Activated CD4-positive, CD25-positive, alpha-beta regulatory T cell treated with anti-CD3 and anti-CD28 coated beads, Interleukin-2, amount 50 U/mL, for 72 hours (primary cell): ENCODE results near the gene AAMP.
A peak's percentile ranks its signal among the peaks of the same experiment; 100 is the strongest.
"Not testable (repeated sequence)": the region's sequence is repeated elsewhere in the genome, so short reads cannot be mapped to it uniquely, and the experiment has no call there.

Experiments
- DNase-seq: peaks from one replicate; pipeline ENCODE4 v3.0.0; 2021

Gene AAMP

DNA sequence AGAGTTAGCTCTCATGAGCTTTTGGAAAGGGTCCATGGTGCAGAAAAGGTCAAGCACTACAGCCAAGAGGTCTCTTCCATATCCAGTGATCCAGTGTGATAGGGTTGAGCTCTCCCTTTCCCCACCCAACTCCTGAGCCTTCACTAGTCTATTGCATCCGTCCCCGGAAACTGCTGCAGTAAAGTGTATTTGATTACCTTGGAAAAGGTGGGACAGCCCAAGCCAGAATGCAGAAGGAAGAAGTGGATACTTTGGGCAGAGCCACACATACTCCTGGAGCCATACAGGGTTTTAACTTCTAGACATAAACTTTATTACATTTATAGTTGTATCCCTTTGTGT lies 3.9 kb upstream of the AAMP start:
- no peak for DNase-seq

DNA sequence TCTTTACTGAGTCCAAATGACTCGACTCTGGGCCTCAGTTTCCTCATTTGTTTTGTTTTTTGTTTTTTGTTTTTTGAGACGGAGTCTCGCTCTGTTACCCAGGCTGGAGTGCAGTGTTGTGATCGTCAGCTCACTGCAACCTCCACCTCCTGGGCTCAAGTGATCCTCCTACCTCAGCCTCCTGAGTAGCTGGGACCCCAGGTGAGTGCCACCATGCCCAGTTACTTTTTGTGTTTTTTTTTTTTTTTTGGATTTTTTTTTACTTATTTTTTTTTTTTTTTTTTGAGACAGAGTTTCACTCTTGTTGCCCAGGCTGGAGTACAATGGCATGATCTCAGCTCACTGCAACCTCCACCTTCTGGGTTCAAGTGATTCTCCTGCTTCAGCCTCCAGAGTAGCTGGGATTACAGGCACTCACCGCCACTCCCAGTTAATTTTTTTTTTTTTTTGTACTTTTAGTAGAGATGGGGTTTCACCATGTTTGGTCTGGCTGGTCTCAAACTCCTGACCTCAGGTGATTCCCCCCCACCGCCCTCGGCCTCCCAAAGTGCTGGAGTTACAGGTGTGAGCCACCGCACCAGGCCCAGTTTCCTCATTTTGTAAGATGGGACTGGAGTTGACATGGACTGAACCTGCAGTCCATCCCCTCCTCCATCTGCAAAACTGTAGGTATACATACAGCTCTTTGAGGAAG lies 3.4 kb upstream of the AAMP start:
- DNase-seq: not testable (repeated sequence)

DNA sequence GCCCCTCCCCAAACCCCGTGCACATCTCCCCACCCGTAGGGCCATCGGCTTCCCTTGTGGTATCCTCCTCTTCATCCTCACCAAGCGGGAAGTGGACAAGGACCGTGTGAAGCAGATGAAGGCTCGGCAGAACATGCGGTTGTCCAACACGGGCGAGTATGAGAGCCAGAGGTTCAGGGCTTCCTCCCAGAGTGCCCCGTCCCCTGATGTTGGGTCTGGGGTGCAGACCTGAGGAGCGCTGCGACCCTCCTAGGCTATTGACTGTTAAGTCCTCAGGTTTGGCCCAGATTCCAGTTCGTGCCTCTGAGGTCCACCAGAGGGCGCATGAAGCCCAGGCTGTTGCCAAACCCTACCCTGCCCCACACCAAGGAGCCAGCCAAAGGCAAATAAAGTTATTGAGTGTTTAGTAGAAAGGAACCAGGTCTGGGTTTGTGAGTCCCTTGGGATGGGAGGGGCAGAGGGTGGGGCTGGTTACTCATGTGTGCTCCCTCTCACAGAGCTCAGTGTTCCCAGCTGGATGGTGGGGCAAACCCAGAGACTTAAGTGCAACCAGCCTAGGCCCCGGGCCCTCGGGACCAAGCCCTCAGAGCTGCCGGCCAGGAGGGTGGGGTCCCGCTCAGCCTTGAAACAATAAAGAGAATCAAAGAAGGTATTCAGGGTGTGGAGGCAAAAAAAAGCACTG lies 2.7 kb upstream of the AAMP start:
- peak; percentile 69 for DNase-seq

DNA sequence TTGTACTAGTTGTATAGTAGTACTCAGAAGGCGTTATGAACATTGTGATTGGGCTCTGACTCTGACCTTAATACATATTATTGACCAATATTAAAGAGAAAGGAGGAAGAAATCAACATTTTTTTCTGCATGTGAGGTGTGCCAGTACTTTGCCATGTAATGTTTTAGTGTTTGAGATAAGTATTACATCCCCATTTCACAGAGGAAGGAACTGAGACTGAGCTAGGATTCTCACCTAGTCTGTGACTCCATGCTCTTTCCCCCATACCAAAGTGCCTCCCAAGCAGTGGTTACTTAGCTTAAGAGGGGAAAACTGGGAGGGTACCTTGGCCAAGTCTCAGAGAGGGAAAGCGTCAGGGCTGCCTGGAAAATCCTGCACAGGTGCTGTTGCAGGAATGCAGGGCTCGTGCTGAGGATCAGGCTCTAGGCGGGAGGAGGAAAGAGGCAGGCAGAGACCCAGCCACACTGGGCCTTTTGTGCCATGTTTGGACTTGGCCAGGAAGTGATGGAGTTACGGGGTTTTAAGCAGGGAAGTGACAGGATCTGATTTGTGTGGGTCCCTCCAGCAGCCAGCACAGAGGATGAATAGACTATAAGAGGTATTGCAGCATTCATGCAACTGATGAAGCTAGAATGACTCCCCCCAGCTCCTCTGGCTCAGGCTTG lies 2.1 kb upstream of the AAMP start:
- no peak for DNase-seq

DNA sequence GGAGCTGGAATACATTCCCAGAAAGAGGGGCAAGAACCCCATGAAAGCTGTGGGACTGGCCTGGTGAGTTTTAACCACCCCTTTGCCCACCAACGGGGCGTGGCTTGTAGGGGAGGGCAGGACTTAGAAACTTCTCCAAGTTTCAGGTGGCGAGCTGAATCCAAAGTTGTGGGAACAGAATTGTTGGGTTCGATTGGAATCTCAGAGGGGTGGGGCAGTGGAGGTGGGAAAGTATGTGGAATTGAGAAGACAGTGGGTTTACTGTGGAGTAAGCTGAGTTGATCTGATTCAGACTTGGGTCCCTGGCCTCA lies 1.5 kb upstream of the AAMP start:
- no peak for DNase-seq

DNA sequence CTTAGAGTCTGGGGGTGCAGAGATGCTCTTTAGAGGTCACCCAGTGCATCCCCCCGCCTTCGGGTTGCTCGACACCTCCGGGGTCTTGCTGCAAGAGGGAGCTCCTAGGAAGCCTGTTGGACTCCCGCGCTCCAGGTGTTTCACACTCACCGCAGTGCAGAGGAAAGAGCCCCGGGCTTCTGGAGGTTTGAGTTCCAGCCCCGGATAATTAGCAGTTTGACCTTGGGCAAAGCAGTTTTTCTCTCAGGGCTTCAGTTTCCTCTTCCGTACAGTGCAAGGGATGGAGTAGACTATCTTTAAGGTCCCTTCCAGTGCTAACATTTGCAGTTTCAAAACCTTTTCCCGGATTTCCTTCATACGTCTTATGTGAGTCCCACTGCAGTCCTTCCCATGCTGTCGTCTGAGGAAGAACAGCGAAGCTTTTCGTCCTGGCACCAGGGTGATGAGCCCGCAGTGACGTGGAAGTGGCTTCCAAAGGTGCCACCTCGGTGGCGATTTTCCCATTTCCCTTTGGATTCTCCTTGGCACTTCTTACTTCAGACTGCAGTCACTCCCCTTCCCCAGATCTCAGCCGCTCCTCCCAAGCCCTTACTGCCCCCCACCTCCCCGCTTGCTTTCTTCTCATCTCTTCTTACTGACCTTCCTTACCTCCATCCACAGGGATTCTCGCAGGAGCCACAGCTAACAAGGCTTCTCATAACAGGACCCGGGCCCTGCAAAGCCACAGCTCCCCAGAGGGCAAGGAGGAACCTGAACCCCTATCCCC lies 967 bp upstream of the AAMP start:
- DNase-seq: no peak

DNA sequence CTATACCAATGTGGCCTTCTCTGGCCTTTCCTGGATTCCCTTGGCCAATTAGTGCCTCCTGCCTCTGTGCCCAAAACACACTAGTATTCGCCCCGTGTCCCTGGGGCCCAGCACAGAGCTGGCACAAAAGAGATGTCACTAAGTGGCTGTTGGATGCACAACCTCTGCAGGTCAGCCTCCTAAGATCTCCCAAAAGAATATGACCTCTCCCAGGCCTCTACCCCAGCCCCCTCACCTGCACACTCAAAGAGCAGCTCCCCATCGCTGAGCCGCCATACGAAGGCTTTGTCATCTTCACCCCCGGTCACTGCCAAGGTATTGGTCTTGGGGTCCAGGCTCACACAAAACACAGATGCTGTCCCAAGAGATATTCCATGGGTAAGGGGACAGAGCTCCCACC lies 2.7 kb downstream of the AAMP start:
- DNase-seq: no peak

DNA sequence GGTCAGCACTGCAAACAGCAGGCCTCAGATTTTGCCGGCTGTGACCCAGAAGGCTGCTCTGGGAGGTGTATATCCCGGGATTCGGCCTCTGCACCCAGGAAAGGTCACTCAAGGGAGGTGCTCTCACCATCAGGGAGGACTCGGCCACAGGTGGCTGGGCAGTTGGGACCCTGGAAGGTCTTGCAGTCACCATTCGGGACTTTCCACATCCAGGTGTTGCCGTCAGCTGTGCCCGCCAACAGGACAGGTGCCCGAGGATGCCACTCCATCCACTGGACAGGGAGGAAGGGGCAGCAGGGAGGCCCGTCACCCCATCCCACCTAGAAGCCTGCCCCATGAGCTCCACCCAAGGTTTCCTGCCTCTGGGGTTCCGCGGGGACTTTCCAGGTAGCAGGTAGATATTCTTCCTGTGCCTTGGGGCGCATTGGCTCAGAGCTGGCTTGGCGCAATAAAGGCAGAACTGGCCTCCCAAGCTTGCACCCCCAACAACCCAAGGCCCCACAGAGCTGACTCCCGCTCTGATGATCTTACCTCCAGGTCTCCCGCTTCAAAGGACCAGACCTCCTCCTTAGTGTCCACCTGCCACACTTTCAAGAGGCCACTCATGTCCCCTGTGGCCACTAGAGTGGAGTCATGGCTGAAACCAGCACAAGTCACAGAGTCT lies 3.5 kb downstream of the AAMP start:
- no peak for DNase-seq

DNA sequence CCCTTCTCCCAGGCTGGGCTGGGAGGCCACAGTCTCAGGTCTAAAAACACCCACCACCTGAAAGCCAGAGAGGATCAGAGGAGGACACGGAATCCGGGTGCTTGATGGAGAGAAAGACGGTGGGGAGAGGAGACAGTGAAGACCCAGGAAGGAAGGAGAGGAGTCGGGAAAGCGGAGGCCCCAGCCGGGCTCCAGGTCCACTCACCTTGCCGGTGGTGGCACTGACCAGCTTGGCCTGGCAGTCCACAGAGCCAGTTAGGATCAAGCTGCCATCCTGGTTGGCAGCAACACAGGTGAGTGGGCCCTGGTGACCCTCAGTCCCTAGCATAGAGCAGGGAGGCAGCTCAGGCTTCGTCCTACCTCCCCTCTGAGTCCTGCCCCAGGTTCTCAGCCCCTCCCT lies 4.3 kb downstream of the AAMP start:
- no peak for DNase-seq

DNA sequence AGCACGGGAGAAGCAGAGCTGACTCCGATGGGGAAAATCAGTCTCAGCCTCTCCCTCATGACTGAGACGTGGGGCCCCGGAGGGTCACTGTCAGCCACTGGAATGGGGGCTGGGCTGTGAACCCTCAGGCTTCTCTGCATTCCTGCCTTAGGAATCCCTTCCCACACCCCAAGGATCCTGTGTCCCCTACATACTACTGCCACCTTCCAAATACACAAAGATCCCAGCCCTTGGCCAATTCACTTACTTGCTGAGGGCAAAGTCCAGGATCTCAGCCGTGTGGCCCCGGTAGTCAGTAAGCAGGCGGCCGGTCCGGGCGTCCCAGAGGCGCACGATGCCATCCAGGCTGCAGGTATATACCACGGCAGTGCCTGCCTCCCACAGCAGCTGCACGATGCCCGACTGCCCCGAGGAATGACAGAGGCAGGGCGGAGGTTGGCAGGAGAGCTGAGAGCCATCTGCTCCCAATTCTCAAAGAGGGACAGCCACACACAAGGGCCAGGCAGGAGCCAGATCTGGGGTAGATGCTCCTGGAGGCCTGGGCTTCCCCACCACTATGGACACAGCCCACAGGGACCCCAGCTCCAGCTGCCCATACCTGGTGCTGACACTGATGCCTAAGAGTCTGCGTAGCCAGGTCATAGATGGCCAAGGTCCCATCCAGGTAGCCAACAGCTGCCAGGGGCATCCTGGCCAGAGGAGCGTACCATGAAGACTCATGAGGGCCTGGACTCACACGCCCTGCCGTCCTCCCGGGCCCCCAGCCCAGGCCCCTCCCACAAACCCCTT lies 5.0 kb downstream of the AAMP start:
- DNase-seq: no peak

DNA sequence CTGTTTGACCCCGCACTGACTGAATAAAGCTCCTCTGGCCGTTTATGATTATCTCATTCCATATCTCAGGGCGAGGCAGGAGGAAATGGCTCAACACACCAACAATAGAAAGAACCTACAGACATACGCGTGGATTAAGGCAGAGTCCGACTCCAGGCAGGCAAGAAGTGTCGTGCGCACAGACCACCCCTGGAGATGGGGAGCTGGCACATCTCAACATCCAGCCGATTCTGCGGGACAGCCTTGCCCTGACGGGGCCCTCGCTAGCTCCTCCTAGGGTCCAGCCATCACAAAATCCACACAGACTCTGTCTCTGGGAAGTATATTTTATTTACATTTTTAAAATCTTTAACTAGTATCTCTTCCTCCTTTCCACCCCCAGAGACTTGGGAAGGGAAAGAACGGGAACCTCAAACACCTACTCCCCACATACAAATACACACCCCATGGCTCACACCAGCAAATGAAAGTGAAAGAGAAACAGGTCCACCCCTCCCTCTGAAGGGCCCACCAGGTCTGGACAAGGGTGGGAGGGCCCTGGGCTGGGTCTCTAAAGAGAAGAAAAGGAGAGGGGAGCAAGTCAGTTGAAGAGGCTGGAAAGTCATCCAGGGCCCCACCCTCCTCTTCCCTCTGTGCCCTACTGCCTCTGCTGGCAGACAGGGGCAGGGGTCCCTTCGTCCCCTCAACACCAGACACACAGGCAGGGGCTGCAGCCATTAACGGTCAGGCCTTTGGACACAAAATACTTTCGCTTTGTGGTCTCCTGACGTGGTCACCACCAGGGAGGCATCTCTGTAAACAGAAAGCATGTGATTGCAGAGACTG lies 5.9 kb downstream of the AAMP start:
- DNase-seq: no peak

DNA sequence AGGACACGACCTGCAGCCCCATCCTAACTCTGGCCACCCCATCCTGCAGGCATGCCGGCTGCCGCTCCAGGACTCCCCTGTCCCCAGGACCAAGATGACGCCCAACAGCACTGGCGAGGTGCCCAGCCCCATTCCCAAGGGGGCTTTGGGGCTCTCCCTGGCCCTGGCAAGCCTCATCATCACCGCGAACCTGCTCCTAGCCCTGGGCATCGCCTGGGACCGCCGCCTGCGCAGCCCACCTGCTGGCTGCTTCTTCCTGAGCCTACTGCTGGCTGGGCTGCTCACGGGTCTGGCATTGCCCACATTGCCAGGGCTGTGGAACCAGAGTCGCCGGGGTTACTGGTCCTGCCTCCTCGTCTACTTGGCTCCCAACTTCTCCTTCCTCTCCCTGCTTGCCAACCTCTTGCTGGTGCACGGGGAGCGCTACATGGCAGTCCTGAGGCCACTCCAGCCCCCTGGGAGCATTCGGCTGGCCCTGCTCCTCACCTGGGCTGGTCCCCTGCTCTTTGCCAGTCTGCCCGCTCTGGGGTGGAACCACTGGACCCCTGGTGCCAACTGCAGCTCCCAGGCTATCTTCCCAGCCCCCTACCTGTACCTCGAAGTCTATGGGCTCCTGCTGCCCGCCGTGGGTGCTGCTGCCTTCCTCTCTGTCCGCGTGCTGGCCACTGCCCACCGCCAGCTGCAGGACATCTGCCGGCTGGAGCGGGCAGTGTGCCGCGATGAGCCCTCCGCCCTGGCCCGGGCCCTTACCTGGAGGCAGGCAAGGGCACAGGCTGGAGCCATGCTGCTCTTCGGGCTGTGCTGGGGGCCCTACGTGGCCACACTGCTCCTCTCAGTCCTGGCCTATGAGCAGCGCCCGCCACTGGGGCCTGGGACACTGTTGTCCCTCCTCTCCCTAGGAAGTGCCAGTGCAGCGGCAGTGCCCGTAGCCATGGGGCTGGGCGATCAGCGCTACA lies 7.0 kb downstream of the AAMP start:
- no peak for DNase-seq

DNA sequence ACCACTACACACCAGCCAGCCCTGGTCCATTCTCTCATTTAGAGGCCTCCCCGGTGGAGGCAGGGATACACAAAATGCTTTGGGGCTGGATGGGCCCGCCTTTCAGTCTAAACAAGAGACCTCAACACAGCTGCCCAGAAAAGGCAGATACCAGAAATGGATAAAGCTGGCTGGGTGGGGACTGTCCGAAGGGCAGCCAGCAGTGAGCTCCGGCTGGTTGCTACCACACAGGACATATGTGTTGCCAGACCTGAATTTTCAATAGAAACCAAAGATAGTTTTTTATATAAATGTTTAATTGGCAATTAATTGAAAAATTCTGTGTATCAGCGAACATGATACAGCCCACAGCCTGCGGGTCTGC lies 7.7 kb downstream of the AAMP start:
- DNase-seq: no peak

DNA sequence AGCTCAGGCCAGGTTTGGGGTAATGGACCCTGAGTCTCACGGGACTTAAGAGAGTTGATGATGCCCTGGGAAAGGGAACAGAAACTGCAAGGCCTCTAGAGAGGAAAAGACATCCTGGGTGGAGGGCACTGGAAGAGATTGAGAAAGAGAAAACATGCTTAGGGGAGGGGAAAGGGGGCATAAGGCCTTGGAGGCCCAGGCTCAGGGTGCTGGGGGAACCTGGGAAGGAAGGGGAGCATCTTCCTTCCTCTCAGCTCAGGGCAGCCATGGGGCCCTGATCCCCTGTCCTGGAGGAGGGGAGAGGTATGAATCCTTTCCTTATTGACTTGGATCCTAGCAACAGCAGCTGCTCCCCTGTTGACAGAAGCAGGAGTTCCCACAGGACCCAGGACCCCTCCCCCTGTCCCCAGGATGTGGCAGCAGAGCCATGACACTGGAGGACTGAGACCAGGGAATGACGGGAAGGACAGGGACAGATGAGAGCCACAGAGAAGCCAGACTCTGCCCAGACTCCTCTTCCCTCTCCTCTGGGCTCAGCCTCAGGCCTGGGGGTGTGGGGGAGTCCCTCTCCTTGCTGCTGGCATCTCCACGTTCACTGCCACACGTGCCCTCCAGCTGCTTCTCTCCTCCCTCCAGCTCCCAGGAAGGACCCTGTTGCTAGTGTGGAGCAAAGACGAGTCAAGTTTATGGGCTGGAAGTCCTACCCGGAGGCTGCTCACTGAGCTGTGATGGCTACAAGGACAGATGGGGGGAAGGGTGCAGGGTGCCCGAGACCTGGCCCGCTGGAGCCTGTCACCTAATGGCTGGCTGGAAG lies 8.3 kb downstream of the AAMP start:
- no peak for DNase-seq

DNA sequence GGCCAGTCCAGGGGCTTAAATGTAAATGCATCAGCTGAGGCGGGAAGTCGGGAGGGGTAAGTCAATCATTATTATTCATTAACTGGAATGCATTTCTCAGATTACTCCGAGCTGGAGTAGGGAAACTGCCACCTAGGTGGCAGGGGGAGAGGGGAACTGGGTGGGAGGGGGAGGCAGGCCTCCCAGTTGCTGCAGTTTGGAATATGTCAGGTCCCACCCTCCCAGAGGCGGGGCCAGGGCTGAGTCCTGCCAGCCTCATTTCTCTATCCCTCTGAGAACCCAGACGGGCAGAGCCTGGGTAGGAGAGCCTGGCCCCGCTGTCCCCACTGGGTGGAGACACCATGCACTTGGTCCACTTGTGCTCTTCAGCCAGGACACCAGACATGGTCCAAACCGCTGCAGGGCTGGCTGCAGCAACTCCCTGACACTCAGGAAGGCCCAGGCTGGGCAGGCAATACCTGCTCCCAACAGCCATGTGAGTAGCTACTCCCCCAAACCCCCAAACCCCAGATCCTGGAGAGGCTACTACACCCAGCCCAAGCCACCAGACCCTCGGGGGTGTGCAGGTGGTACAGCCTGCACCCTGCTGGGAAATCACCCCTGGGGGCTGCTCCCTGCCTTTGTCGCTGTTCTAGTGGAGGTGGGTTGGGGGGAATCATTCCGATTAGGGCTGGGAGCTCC lies 9.1 kb downstream of the AAMP start, which contains the start of gene GPBAR1:
TSS of gene GPBAR1 (plus strand) at position 274 of the 681 bp plus-strand sequence. CDS start 1,710 bp downstream, outside the sequence.
- no peak for DNase-seq

DNA sequence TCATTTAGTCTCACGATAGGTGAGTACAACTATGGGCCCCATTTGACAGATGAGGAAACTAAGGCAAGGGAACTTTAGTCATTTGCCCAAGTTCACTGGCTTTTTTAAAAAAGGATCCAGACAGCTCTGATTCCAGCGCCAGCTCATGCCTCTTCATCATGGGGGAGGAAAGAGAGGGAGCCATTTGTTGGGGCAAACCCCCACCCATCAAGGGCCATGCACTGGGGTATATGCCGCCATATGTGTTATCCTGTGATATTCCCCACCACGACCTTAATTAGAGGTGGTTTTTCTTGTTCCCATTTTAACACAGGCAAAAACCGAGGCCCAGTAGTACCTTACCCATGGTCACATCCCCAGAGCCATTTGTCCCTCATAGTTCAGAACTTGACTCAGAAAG lies 9.8 kb downstream of the AAMP start:
- DNase-seq: no peak

DNA sequence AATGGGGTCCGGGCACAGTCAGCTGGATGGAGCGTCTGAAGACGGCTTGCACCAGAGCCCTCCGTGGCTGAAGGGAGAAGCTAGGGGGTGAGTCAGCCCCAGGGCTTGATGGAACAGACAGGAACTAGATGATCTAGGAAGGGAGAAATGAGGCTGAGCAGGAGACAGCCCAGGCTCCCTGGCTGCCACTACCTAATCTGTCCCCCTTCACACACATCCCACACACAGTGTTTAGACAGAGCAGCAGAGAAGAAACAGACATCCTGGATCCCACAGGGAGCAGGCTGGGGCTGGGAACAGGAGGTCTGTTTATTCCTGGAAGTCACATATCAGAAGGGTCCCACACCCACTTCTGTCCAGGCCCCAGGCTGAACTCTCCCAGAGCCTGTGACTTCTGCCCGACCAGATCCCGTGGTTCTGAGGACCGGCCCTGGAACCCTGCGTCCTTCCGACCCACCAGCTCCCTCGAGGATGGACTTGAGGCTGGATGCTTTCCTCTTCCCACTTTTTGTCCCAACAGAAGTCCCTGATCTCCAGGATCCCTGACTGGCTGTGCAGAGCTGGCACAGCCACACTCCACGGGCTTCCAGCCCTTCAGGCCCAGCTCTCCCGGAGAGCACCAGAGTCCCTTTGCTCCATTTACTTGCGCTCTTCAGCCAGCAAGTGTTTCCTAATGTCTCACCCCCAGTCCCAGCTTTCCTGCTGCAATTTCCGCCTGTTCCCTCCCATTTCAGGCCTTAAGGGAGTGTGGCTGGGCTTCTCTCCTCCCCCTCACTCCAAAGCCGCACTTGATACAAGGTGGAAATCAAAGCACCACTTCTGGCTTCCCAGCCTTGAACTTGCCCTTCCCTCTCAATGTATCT lies 10.6 kb downstream of the AAMP start:
- no peak for DNase-seq
